Measurements from ENCODE around the gene MLH1. TPM values are rescaled to one million over a fixed set of nuclear protein-coding genes. Genes with fewer than 3 reads are reported as not detected.

MLH1 gene
- total RNA-seq, 2 donors from 2014 or later: 17.5 to 36.5 TPM

GRCh38 chr3:37074178-37074577 lies 80.9 kb downstream of the MLH1 start:
- no peak overlapping the region for H3K27ac ChIP-seq

GRCh38 chr3:37075955-37076354 lies 82.6 kb downstream of the MLH1 start:
- no peak for TF ChIP-seq CTCF (IDR thresholded peaks at IDR 0.05)
- H3K27ac ChIP-seq: no peak overlapping the region
- no peak overlapping the region for H3K9ac ChIP-seq (ENCODE audit: low read depth in 2 of 2, low read length in 2 of 2)
- peaks cover 5% of the 10 kb centered on the region for H3K36me3 ChIP-seq
- no peak overlapping the region for H3K4me3 ChIP-seq
- no peaks in the 10 kb centered on the region for H3K9me3 ChIP-seq
- H3K4me1 ChIP-seq: no peaks in the 10 kb centered on the region
- H3K27me3 ChIP-seq: no peaks in the 10 kb centered on the region
- intact Hi-C loops (cut with DNase I): no loop called here
- no peak for DNase-seq

More at GRCh38 chr3:37074178-37074577, 80.9 kb downstream of the MLH1 start:
- H3K27me3 ChIP-seq: no peaks in the 10 kb centered on the region
- H3K36me3 ChIP-seq: no peaks in the 10 kb centered on the region
- no peak for DNase-seq
- H3K4me1 ChIP-seq: no peaks in the 10 kb centered on the region
- TF ChIP-seq CTCF (IDR thresholded peaks at IDR 0.05): no peak
- no peak overlapping the region for H3K4me3 ChIP-seq
- H3K9me3 ChIP-seq: no peaks in the 10 kb centered on the region
- H3K9ac ChIP-seq (ENCODE audit: low read depth in 2 of 2, low read length in 2 of 2): no peak overlapping the region
- intact Hi-C loops (cut with DNase I): no loop called here

GRCh38 chr3:37082317-37082716 lies 89.0 kb downstream of the MLH1 start:
- H3K27ac ChIP-seq: no peak overlapping the region
- no peak for DNase-seq
- H3K9ac ChIP-seq (ENCODE audit: low read depth in 2 of 2, low read length in 2 of 2): no peak overlapping the region
- no peak for TF ChIP-seq CTCF (IDR thresholded peaks at IDR 0.05)
- no peak overlapping the region for H3K4me3 ChIP-seq
- intact Hi-C loops (cut with DNase I): loop anchor here (10.0 kb wide), 1 partner anchor 72 kb away; no protein-coding TSS in a partner anchor
- no peaks in the 10 kb centered on the region for H3K4me1 ChIP-seq
- H3K9me3 ChIP-seq: no peaks in the 10 kb centered on the region
- H3K27me3 ChIP-seq: no peaks in the 10 kb centered on the region
- peaks cover 5% of the 10 kb centered on the region for H3K36me3 ChIP-seq

DNA sequence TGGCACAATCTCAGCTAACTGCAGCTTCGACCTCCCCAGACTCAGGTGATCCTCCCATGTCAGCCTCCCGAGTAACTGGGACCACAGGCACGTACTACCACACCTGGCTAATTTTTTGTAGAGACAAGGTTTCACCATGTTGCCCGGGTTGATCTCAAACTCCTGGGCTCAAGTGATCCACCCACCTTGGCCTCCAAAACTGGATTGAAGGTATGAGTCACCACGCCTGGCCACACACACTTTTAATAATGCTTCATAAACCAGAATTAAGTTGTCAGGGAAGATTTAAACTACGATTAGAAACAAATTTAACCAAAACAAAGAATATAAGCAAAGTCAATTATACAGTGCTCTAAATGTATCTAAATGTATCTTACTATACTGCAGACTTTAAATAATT lies 93.6 kb downstream of the MLH1 start:
- Histone ChIP-seq H3K27me3 (no peaks in the 10 kb centered on the region), H3K4me1 (no peaks in the 10 kb centered on the region), H3K36me3 (no peaks in the 10 kb centered on the region), H3K4me3 (no peak overlapping the region), H3K27ac (no peak overlapping the region), H3K9me3 (no peaks in the 10 kb centered on the region), H3K9ac (ENCODE audit: low read depth in 2 of 2, low read length in 2 of 2) (no peak overlapping the region)
- no peak for TF ChIP-seq CTCF (IDR thresholded peaks at IDR 0.05)
- no peak for DNase-seq
- intact Hi-C loops (cut with DNase I): loop anchor here (10.0 kb wide), 1 partner anchor 68 kb away; no protein-coding TSS in a partner anchor

- Histone ChIP-seq H3K4me1 (no peaks in the 10 kb centered on the region), H3K36me3 (no peaks in the 10 kb centered on the region), H3K9me3 (no peaks in the 10 kb centered on the region), H3K9ac (ENCODE audit: low read depth in 2 of 2, low read length in 2 of 2) (no peak overlapping the region), H3K27ac (no peak overlapping the region), H3K27me3 (no peaks in the 10 kb centered on the region), H3K4me3 (no peak overlapping the region)
- intact Hi-C loops (cut with DNase I): loop anchor here (10.0 kb wide), 1 partner anchor 67 kb away; no protein-coding TSS in a partner anchor
- no peak for DNase-seq
- no peak for TF ChIP-seq CTCF (IDR thresholded peaks at IDR 0.05)
Observed at GRCh38 chr3:37087870-37088269, 94.6 kb downstream of the MLH1 start.
